Osteoblast (primary cell): ENCODE data around the gene USP49. TPM values are rescaled to one million over a fixed set of nuclear protein-coding genes. Genes with fewer than 3 reads are reported as not detected.
A peak's percentile ranks its signal among the peaks of the same experiment; 100 is the strongest.

Source experiments
- DNase-seq: peaks from one replicate; pipeline ENCODE4 v3.0.0; 2011; ENCODE audit warnings: low spot score, mixed read lengths; ENCODE audit not compliant: insufficient read length; ENCODE audit errors: missing footprints
- H2AFZ ChIP-seq: 2 replicates; pipeline ENCODE4 v1.6.0; 2011; ENCODE audit warnings: mild to moderate bottlenecking, low read length
- H3K27ac ChIP-seq: 2 replicates; pipeline ENCODE4 v1.5.1; 2011; ENCODE audit warnings: mild to moderate bottlenecking, low read depth, low read length, moderate library complexity
- H3K27me3 ChIP-seq: 2 replicates; pipeline ENCODE4 v1.6.0; 2012; ENCODE audit warnings: mild to moderate bottlenecking, control low read depth, inconsistent platforms, low read length, moderate library complexity; ENCODE audit not compliant: insufficient read depth
- H3K36me3 ChIP-seq: 2 replicates; pipeline ENCODE4 v1.5.1; 2011; ENCODE audit warnings: mild to moderate bottlenecking, low read length, control low read depth, moderate library complexity; ENCODE audit not compliant: insufficient read depth
- H3K4me1 ChIP-seq: 2 replicates; pipeline ENCODE4 v1.5.1; 2011; ENCODE audit warnings: mild to moderate bottlenecking, low read length, control low read depth, moderate library complexity; ENCODE audit not compliant: insufficient read depth
- H3K4me2 ChIP-seq: 2 replicates; pipeline ENCODE4 v1.6.0; 2011; ENCODE audit warnings: mild to moderate bottlenecking, low read length; ENCODE audit not compliant: insufficient read depth
- H3K4me3 ChIP-seq: fragments of 200-600 bp; sonication (generic); 3 replicates; pipeline ENCODE4 v1.5.1; 2012; ENCODE audit warnings: mild to moderate bottlenecking, low read length, inconsistent platforms; ENCODE audit not compliant: insufficient read depth
- H3K79me2 ChIP-seq: 2 replicates; pipeline ENCODE4 v1.6.0; 2012; ENCODE audit warnings: mild to moderate bottlenecking, low read length, control low read depth, inconsistent platforms; ENCODE audit not compliant: insufficient read depth
- H3K9me3 ChIP-seq: 2 replicates; pipeline ENCODE4 v1.5.1; 2011; ENCODE audit warnings: low read depth, low read length, control low read depth
- H4K20me1 ChIP-seq: 2 replicates; pipeline ENCODE4 v1.6.0; 2012; ENCODE audit warnings: mild to moderate bottlenecking, low read length, control low read depth; ENCODE audit not compliant: insufficient read depth
- CTCF ChIP-seq: IDR thresholded peaks from 2 replicates; pipeline ENCODE4 v1.5.1; 2011; ENCODE audit warnings: mild to moderate bottlenecking, low read depth, low read length, moderate library complexity; ENCODE audit errors: extremely low read depth
- total RNA-seq: library from RNA; depleted of rRNA; stranded (reverse); fragments of >200 nt; gene quantifications from 2 replicates; pipeline ENCODE4 v1.2.3, GENCODE V29; 2012

Gene USP49
- total RNA-seq, 1 donor = 3.6 TPM

DNA sequence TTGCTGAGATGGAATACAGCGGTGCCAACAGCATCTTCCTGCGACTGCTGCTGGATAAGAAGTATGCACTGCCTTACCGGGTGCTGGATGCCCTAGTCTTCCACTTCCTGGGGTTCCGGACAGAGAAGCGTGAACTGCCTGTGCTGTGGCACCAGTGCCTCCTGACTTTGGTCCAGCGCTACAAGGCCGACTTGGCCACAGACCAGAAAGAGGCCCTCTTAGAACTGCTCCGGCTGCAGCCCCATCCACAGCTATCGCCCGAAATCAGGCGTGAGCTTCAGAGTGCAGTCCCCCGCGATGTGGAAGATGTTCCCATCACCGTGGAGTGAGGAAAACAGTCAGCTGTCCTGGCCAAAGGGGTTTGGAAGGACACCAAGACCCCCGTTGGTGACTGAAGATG, 37.2 kb upstream of the USP49 start:
- H4K20me1 ChIP-seq = peaks cover 36% of the 10 kb centered on the region
- no peak for TF ChIP-seq CTCF
- DNase-seq = no peak
- H3K4me2 ChIP-seq = no peak overlapping the region
- H3K27ac ChIP-seq = no peak overlapping the region
- no peak overlapping the region for H2AFZ ChIP-seq
- peaks cover 19% of the 10 kb centered on the region for H3K4me1 ChIP-seq
- H3K79me2 ChIP-seq = peaks cover 23% of the 10 kb centered on the region
- H3K9me3 ChIP-seq = no peaks in the 10 kb centered on the region
- no peak overlapping the region for H3K4me3 ChIP-seq
- H3K36me3 ChIP-seq = peaks cover 92% of the 10 kb centered on the region
- no peaks in the 10 kb centered on the region for H3K27me3 ChIP-seq

GRCh38 chr6:41931792-41932191, 36.6 kb upstream of the USP49 start:
- no peaks in the 10 kb centered on the region for H3K9me3 ChIP-seq

GRCh38 chr6:41929924-41930323, 34.7 kb upstream of the USP49 start:
- Histone ChIP-seq H2AFZ (no peak overlapping the region), H3K27me3 (no peaks in the 10 kb centered on the region), H3K4me3 (no peak overlapping the region), H3K4me1 (peaks cover 9% of the 10 kb centered on the region), H3K79me2 (peaks cover 30% of the 10 kb centered on the region), H3K36me3 (peaks cover 83% of the 10 kb centered on the region), H4K20me1 (peaks cover 20% of the 10 kb centered on the region), H3K4me2 (no peak overlapping the region), H3K9me3 (no peaks in the 10 kb centered on the region), H3K27ac (no peak overlapping the region)
- no peak for TF ChIP-seq CTCF
- no peak for DNase-seq

More at GRCh38 chr6:41931792-41932191, 36.6 kb upstream of the USP49 start:
- H3K27ac ChIP-seq = no peak overlapping the region
- H3K4me1 ChIP-seq = peaks cover 19% of the 10 kb centered on the region
- peaks cover 23% of the 10 kb centered on the region for H3K79me2 ChIP-seq
- TF ChIP-seq CTCF = no peak
- no peak overlapping the region for H3K4me3 ChIP-seq
- DNase-seq = no peak
- peaks cover 91% of the 10 kb centered on the region for H3K36me3 ChIP-seq
- H4K20me1 ChIP-seq = peaks cover 30% of the 10 kb centered on the region
- H3K27me3 ChIP-seq = no peaks in the 10 kb centered on the region
- H3K4me2 ChIP-seq = no peak overlapping the region
- H2AFZ ChIP-seq = no peak overlapping the region

DNA sequence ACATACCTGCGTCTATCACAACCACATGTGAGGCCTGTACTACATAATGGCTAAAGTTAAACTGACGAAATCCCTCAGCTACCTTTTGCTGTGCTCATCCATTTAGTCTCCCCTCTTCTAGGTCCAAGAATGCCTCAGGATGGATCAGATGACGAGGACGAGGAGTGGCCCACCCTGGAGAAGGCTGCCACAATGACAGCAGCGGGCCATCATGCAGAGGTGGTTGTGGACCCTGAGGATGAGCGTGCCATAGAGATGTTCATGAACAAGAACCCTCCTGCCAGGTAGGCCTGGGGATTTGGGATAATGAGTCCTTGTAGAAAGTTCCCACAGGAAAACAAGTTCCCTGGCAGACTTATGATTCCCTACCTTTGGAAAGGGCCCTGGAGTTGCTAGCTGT, 32.1 kb upstream of the USP49 start:
- peak overlapping the region; percentile 19 for H3K27ac ChIP-seq
- no peak for DNase-seq
- no peaks in the 10 kb centered on the region for H3K27me3 ChIP-seq
- peaks cover 57% of the 10 kb centered on the region for H3K79me2 ChIP-seq
- peaks cover 20% of the 10 kb centered on the region for H4K20me1 ChIP-seq
- H2AFZ ChIP-seq = no peak overlapping the region
- peaks cover 70% of the 10 kb centered on the region for H3K36me3 ChIP-seq
- no peak overlapping the region for H3K4me2 ChIP-seq
- peaks cover 17% of the 10 kb centered on the region for H3K4me1 ChIP-seq
- no peak for TF ChIP-seq CTCF
- H3K4me3 ChIP-seq = no peak overlapping the region
- no peaks in the 10 kb centered on the region for H3K9me3 ChIP-seq
